Panc1 (cell line): ENCODE data around the gene CNEP1R1. TPM values are rescaled to one million over a fixed set of nuclear protein-coding genes. Genes with fewer than 3 reads are reported as not detected.

Experiments
- ATAC-seq: fragments of 200-7000 bp; cut with Tn5 transposase; 2 replicates; pipeline ENCODE4 v1.9.1; 2020; ENCODE audit warnings: mild to moderate bottlenecking, moderate library complexity
- BruUV-seq: library from RNA; stranded (reverse); fragments of 400-500 nt; replicated peaks from 2 replicates; lab custom pipeline; 2021; lab: Mats Ljungman, UMichigan
- CTCF ChIA-PET: fragments of 300-600 bp; sonication (Branson Sonifier 250); formaldehyde crosslinking; loops from one replicate; lab custom pipeline; 2022; ENCODE audit warnings: antibody characterized with exemption; lab: Charles Lee
- POLR2A ChIA-PET: fragments of 300-600 bp; sonication (Branson Sonifier 250); formaldehyde crosslinking; loops from one replicate; lab custom pipeline; 2022; ENCODE audit warnings: antibody characterized with exemption; lab: Charles Lee
- DNase-seq: peaks from one replicate; pipeline ENCODE4 v3.0.0-alpha.2; 2010; ENCODE audit warnings: low read depth, low spot score
- H3K27ac ChIP-seq: 2 replicates; pipeline ENCODE4 v1.5.1; 2011; ENCODE audit warnings: mild to moderate bottlenecking, low read length, inconsistent platforms
- H3K27me3 ChIP-seq: fragments of 200-500 bp; sonication (Bioruptor generic); 2 replicates; pipeline ENCODE4 v1.6.0; 2014; ENCODE audit warnings: low read length, inconsistent platforms; ENCODE audit not compliant: control insufficient read depth, insufficient read depth
- H3K36me3 ChIP-seq: fragments of 200-500 bp; sonication (Bioruptor generic); 2 replicates; pipeline ENCODE4 v1.5.1; 2014; ENCODE audit warnings: inconsistent platforms, mild to moderate bottlenecking, low read length, moderate library complexity; ENCODE audit not compliant: control insufficient read depth, insufficient read depth
- H3K4me1 ChIP-seq: 2 replicates; pipeline ENCODE4 v1.5.1; 2011; ENCODE audit warnings: inconsistent platforms, mild to moderate bottlenecking, low read length, moderate library complexity; ENCODE audit not compliant: control insufficient read depth, insufficient read depth
- H3K4me3 ChIP-seq, 2 experiments: 2 replicates each; pipeline ENCODE4 v1.5.1; 2011 to 2012; ENCODE audit warnings: low read depth in 2 of 2, low read length in 2 of 2, mild to moderate bottlenecking in 2 of 2, inconsistent platforms in 1 of 2, moderate library complexity in 1 of 2
- H3K9me3 ChIP-seq: fragments of 200-500 bp; sonication (Bioruptor generic); 2 replicates; pipeline ENCODE4 v1.5.1; 2014; ENCODE audit warnings: low read depth, mild to moderate bottlenecking, inconsistent platforms, low read length, moderate library complexity; ENCODE audit not compliant: control insufficient read depth, insufficient read depth
- CTCF ChIP-seq: fragments of 450-650 bp; IDR thresholded peaks from 2 replicates; pipeline ENCODE4 v1.5.1; 2017; ENCODE audit warnings: mild to moderate bottlenecking
- POLR2AphosphoS5 ChIP-seq: IDR thresholded peaks from 2 replicates; pipeline ENCODE4 v1.6.1; 2012; ENCODE audit warnings: mild to moderate bottlenecking, low read depth, low read length, moderate library complexity
- REST ChIP-seq, 2 experiments: IDR thresholded peaks; 2 replicates each; pipeline ENCODE4 v1.6.1; 2011 to 2012; ENCODE audit warnings: low read depth in 2 of 2, control low read depth in 1 of 2, low read length in 1 of 2, mild to moderate bottlenecking in 1 of 2, moderate library complexity in 1 of 2; ENCODE audit not compliant: insufficient read depth in 1 of 2
- SIN3A ChIP-seq: IDR thresholded peaks from 2 replicates; pipeline ENCODE4 v1.6.1; 2012; ENCODE audit warnings: low read depth, mild to moderate bottlenecking, low read length, moderate library complexity, borderline replicate concordance; ENCODE audit not compliant: insufficient read depth
- TCF7L2 ChIP-seq: IDR thresholded peaks from 2 replicates; pipeline ENCODE4 v1.6.1; 2011; ENCODE audit warnings: mild to moderate bottlenecking, low read depth, low read length, inconsistent platforms
- in situ Hi-C: cut with HindIII; loops from 2 replicates; pipeline ENCODE4 v1.10.0; 2016; ENCODE audit warnings: low sequenced_read_pairs, low pct_unique_long_range_greater_than_20kb
- intact Hi-C: fragments of 100-400 bp; cut with micrococcal nuclease; formaldehyde crosslinking; loops from one replicate; pipeline ENCODE4 v1.10.0; 2022; ENCODE audit not compliant: unreplicated experiment
- total RNA-seq: library from RNA; stranded (reverse); gene quantifications from one replicate; pipeline ENCODE4 v1.2.1, GENCODE V29; 2021; ENCODE audit not compliant: unreplicated experiment

CNEP1R1 gene
- total RNA-seq, 1 experiment from 2014 or later = 22.0 TPM

- TF ChIP-seq SIN3A (no peak), CTCF (no peak), POLR2AphosphoS5 (no peak), REST (IDR thresholded peaks at IDR 0.05; ENCODE audit: insufficient read depth in 1 of 2, low read depth in 2 of 2, low read length in 1 of 2) (no peak), TCF7L2 (no peak)
- Histone ChIP-seq H3K4me3 (no peak overlapping the region), H3K4me1 (peaks cover 13% of the 10 kb centered on the region), H3K27ac (no peak overlapping the region), H3K9me3 (no peaks in the 10 kb centered on the region), H3K27me3 (no peaks in the 10 kb centered on the region), H3K36me3 (peaks cover 4% of the 10 kb centered on the region; the same call in 1 of the 2 replicates)
- in situ Hi-C loops = no loop called here
- BruUV-seq = no TSS peak
- ChIA-PET POLR2A (no interaction called here), CTCF (no interaction called here)
- intact Hi-C loops = no loop called here
- no peak for ATAC-seq
- no peak for DNase-seq
Observed at GRCh38 chr16:50021544-50021943, 3.5 kb upstream of the CNEP1R1 start.

GRCh38 chr16:50023641-50024040, 1.4 kb upstream of the CNEP1R1 start:
- no TSS peak for BruUV-seq
- no peak for ATAC-seq
- ChIA-PET CTCF (no interaction called here), POLR2A (no interaction called here)
- in situ Hi-C loops = no loop called here
- no peak for DNase-seq
- intact Hi-C loops = no loop called here
- H3K4me1 ChIP-seq = peaks cover 13% of the 10 kb centered on the region
- no peak overlapping the region for H3K4me3 ChIP-seq
- no peaks in the 10 kb centered on the region for H3K9me3 ChIP-seq
- H3K36me3 ChIP-seq = peaks cover 5% of the 10 kb centered on the region; the same call in 1 of the 2 replicates
- no peaks in the 10 kb centered on the region for H3K27me3 ChIP-seq
- no peak for TF ChIP-seq CTCF
- TF ChIP-seq REST (IDR thresholded peaks at IDR 0.05; ENCODE audit: insufficient read depth in 1 of 2, low read depth in 2 of 2, low read length in 1 of 2) = no peak
- no peak for TF ChIP-seq TCF7L2
- no peak for TF ChIP-seq SIN3A
- no peak for TF ChIP-seq POLR2AphosphoS5
- H3K27ac ChIP-seq = no peak overlapping the region
